K562 (cell line): ENCODE measurements around the gene CKS2. TPM values are rescaled to one million over a fixed set of nuclear protein-coding genes. Genes with fewer than 3 reads are reported as not detected.

Experiments used
- BRD9 ChIP-seq: fragments of 450-650 bp; IDR thresholded peaks from 2 replicates; pipeline ENCODE4 v1.6.1; 2018; ENCODE audit warnings: low read depth; ENCODE audit not compliant: partially characterized antibody
- FOXA3 ChIP-seq, 2 experiments: fragments of 450-650 bp in 1 of 2; sonication (generic) in 1 of 2; formaldehyde crosslinking; IDR thresholded peaks in 1 of 2; conservative IDR thresholded peaks in 1 of 2; 2 replicates each; pipeline versions ENCODE4 v1.4.0 to v1.8.0; 2020 to 2022; ENCODE audit warnings: mild to moderate bottlenecking in 2 of 2, missing genetic modification reagents in 1 of 2
- SMARCB1 ChIP-seq: IDR thresholded peaks from 2 replicates; pipeline ENCODE4 v1.6.1; 2011; ENCODE audit warnings: improper control_type of control experiment, low read depth; ENCODE audit not compliant: insufficient read length
- TAF1 ChIP-seq: IDR thresholded peaks from 2 replicates; pipeline ENCODE4 v1.6.1; 2011; ENCODE audit warnings: mild to moderate bottlenecking, low read length, moderate library complexity; ENCODE audit not compliant: insufficient read depth, control insufficient read depth, severe bottlenecking; ENCODE audit errors: extremely low read depth
- ZNF445 ChIP-seq: fragments of 250-450 bp; sonication (Bioruptor Pico); IDR thresholded peaks from 2 replicates; pipeline ENCODE4 v1.4.0; 2020; ENCODE audit warnings: low read depth, mild to moderate bottlenecking, moderate library complexity
- ZNF589 ChIP-seq: fragments of 200-800 bp; sonication (Bioruptor generic); IDR thresholded peaks from 2 replicates; pipeline ENCODE4 v1.6.1; 2016; ENCODE audit warnings: low read depth, missing genetic modification characterization, missing compliant biosample characterization
- polyA plus RNA-seq, 8 experiments: library from polyadenylated mRNA; depleted of rRNA in 4 of 8; stranded (reverse) in 5 of 8; unstranded in 3 of 8; fragments of >200 nt; fragmentation: Nextera tagmentation in 2 of 8; fragmentation: Illumina TruSeq in 1 of 8; extraction: Ambion mirVana in 2 of 8; extraction: Trizol in 1 of 8; gene quantifications; 2 replicates each; pipeline versions ENCODE4 v1.2.1 to v1.2.3, GENCODE V29; 2011 to 2014; ENCODE audit warnings: inconsistent platforms in 1 of 8, missing spikeins in 1 of 8
- total RNA-seq, 7 experiments: library from RNA; depleted of rRNA in 6 of 7; stranded (reverse); fragments of >200 nt in 6 of 7; fragmentation: Illumina TruSeq in 2 of 7; extraction: Trizol in 2 of 7; gene quantifications; 2 replicates each; pipeline versions ENCODE4 v1.2.1 to v1.2.3, GENCODE V29; 2011 to 2021; ENCODE audit warnings: low replicate concordance in 1 of 7
- TF ChIP-seq, protein P1 (sequence below): fragments of 250-450 bp; sonication (Bioruptor Pico); IDR thresholded peaks from 2 replicates; pipeline ENCODE4 v1.8.0; 2021; ENCODE audit warnings: moderate library complexity, mild to moderate bottlenecking, inconsistent platforms
- TF ChIP-seq, protein P2 (sequence below): fragments of 450-650 bp; formaldehyde crosslinking; IDR thresholded peaks from 2 replicates; pipeline ENCODE4 v1.4.0; 2020; ENCODE audit warnings: mild to moderate bottlenecking, mixed read lengths
- TF ChIP-seq, protein P3 (sequence below): sonication (generic); formaldehyde crosslinking; IDR thresholded peaks from 2 replicates; pipeline ENCODE4 v1.9.0; 2022; ENCODE audit warnings: mild to moderate bottlenecking, missing genetic modification reagents
- TF ChIP-seq, protein P4 (sequence below): fragments of 450-650 bp; IDR thresholded peaks from 2 replicates; pipeline ENCODE4 v1.7.0; 2016; ENCODE audit warnings: borderline replicate concordance
- TF ChIP-seq, protein P5 (sequence below): fragments of 450-650 bp; formaldehyde crosslinking; IDR thresholded peaks from 2 replicates; pipeline ENCODE4 v1.4.0; 2022; ENCODE audit warnings: mild to moderate bottlenecking, moderate library complexity

Gene CKS2
- total and polyA plus RNA-seq, 9 of the 15 experiments (the other 6 are each of a cell fraction or from before 2014, with no cell fraction given), result 123 to 941 (median 321) TPM

DNA sequence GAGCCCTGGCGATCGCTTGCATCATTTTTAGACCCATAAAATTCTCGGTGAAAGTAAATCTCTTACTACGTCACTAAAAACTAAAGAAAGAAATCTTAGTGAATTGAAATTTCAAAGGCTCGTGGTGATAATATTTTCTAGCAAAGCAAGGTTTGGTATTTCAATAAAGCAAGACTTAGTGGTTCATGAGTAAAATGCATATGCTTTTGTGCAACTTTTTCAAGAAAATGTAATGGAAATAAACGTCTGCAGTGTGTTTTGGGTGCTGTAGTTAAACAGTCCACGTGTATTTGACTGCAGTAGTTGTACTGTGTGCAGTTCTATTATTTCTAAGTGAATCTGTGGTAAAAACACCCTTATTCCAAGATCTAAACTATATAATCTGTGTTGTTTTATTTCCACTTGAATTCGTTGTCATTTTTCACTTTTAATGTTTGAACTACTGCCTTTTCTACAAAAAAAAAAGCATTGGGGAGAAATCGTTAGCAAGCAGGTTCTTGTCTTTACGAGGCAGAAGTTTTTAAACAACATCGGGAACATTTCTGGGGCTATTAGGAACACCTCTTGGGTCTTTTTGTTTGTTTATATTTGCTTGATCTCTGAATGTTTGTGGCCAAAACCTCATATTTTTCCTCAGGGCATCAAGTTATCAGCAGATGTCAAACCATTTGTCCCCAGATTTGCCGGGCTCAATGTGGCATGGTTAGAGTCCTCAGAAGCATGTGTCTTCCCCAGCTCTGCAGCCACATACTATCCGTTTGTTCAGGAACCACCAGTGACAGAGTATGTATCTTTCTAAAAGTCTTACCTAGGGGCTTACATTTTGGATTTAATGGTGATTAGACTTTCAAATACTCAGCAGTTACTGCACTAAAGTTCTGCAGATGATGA is 8.3 kb downstream of the CKS2 start (continued):
- TF ChIP-seq, protein P1, sequence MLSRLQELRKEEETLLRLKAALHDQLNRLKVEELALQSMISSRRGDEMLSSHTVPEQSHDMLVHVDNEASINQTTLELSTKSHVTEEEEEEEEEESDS (CRISPR knock-in tag), result no peak
- TF ChIP-seq ZNF445 (CRISPR knock-in tag) (no peak), BRD9 (peak; percentile 49), ZNF589 (CRISPR knock-in tag) (0 out of 2 replicates have a peak, but pooled peaks have one; percentile 43), SMARCB1 (no peak), FOXA3 (CRISPR knock-in tag; conservative IDR thresholded peaks at IDR 0.05 in 1 of 2, IDR thresholded peaks at IDR 0.05 in 1 of 2) (no peak), TAF1 (no peak)
- TF ChIP-seq, protein P2, sequence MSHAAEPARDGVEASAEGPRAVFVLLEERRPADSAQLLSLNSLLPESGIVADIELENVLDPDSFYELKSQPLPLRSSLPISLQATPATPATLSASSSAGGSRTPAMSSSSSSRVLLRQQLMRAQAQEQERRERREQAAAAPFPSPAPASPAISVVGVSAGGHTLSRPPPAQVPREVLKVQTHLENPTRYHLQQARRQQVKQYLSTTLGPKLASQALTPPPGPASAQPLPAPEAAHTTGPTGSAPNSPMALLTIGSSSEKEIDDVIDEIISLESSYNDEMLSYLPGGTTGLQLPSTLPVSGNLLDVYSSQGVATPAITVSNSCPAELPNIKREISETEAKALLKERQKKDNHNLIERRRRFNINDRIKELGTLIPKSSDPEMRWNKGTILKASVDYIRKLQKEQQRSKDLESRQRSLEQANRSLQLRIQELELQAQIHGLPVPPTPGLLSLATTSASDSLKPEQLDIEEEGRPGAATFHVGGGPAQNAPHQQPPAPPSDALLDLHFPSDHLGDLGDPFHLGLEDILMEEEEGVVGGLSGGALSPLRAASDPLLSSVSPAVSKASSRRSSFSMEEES (CRISPR knock-in tag), result no peak
- TF ChIP-seq, protein P3, sequence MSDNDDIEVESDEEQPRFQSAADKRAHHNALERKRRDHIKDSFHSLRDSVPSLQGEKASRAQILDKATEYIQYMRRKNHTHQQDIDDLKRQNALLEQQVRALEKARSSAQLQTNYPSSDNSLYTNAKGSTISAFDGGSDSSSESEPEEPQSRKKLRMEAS (CRISPR knock-in tag), result no peak
- TF ChIP-seq, protein P4, sequence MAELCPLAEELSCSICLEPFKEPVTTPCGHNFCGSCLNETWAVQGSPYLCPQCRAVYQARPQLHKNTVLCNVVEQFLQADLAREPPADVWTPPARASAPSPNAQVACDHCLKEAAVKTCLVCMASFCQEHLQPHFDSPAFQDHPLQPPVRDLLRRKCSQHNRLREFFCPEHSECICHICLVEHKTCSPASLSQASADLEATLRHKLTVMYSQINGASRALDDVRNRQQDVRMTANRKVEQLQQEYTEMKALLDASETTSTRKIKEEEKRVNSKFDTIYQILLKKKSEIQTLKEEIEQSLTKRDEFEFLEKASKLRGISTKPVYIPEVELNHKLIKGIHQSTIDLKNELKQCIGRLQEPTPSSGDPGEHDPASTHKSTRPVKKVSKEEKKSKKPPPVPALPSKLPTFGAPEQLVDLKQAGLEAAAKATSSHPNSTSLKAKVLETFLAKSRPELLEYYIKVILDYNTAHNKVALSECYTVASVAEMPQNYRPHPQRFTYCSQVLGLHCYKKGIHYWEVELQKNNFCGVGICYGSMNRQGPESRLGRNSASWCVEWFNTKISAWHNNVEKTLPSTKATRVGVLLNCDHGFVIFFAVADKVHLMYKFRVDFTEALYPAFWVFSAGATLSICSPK, result no peak
- TF ChIP-seq, protein P5, sequence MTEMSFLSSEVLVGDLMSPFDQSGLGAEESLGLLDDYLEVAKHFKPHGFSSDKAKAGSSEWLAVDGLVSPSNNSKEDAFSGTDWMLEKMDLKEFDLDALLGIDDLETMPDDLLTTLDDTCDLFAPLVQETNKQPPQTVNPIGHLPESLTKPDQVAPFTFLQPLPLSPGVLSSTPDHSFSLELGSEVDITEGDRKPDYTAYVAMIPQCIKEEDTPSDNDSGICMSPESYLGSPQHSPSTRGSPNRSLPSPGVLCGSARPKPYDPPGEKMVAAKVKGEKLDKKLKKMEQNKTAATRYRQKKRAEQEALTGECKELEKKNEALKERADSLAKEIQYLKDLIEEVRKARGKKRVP (CRISPR knock-in tag), result peak; percentile 83
